GM21447 (cell line): Measurements from ENCODE around the gene LARGE1.

Experiments
- ATAC-seq: cut with Tn5 transposase; IDR thresholded peaks from one replicate; pipeline ENCODE4 v1.9.1; 2021; ENCODE audit not compliant: unreplicated experiment

LARGE1 gene

GRCh38 chr22:33601062-33601461, 319.2 kb downstream of the LARGE1 start:
- no peak for ATAC-seq

GRCh38 chr22:33600595-33600994, 319.7 kb downstream of the LARGE1 start:
- ATAC-seq, result no peak

- no peak for ATAC-seq
Measured at GRCh38 chr22:33600113-33600512, 320.2 kb downstream of the LARGE1 start.

- no peak for ATAC-seq
Measured at GRCh38 chr22:33599596-33599995, 320.7 kb downstream of the LARGE1 start.

GRCh38 chr22:33598821-33599220, 321.5 kb downstream of the LARGE1 start:
- ATAC-seq, result no peak

- no peak for ATAC-seq
Measured at GRCh38 chr22:33597274-33597985, 322.8 kb downstream of the LARGE1 start.

GRCh38 chr22:33593818-33594217, 326.5 kb downstream of the LARGE1 start:
- ATAC-seq, result no peak

- ATAC-seq, result no peak
Measured at GRCh38 chr22:33591946-33592345, 328.3 kb downstream of the LARGE1 start.

GRCh38 chr22:33589297-33589696, 331.0 kb downstream of the LARGE1 start:
- no peak for ATAC-seq

GRCh38 chr22:33588860-33589259, 331.4 kb downstream of the LARGE1 start:
- ATAC-seq, result no peak

- ATAC-seq, result no peak
Measured at GRCh38 chr22:33584152-33584551, 336.1 kb downstream of the LARGE1 start.

GRCh38 chr22:33582822-33583400, 337.4 kb downstream of the LARGE1 start:
- ATAC-seq, result no peak

- ATAC-seq, result no peak
Measured at GRCh38 chr22:33580310-33580709, 340.0 kb downstream of the LARGE1 start.

GRCh38 chr22:33579448-33580093, 340.7 kb downstream of the LARGE1 start:
- no peak for ATAC-seq

- no peak for ATAC-seq
Measured at GRCh38 chr22:33578752-33579151, 341.5 kb downstream of the LARGE1 start.

GRCh38 chr22:33577862-33578411, 342.3 kb downstream of the LARGE1 start:
- no peak for ATAC-seq

- ATAC-seq, result no peak
Measured at GRCh38 chr22:33576205-33576604, 344.1 kb downstream of the LARGE1 start.

GRCh38 chr22:33575771-33576170, 344.5 kb downstream of the LARGE1 start:
- ATAC-seq, result no peak

GRCh38 chr22:33575041-33575440, 345.2 kb downstream of the LARGE1 start:
- ATAC-seq, result no peak

GRCh38 chr22:33573479-33573878, 346.8 kb downstream of the LARGE1 start:
- no peak for ATAC-seq

- no peak for ATAC-seq
Measured at GRCh38 chr22:33572086-33572485, 348.2 kb downstream of the LARGE1 start.

- ATAC-seq, result no peak
Measured at GRCh38 chr22:33570110-33570509, 350.2 kb downstream of the LARGE1 start.
